ENCODE results near the gene CCDC33.

CCDC33 gene

DNA sequence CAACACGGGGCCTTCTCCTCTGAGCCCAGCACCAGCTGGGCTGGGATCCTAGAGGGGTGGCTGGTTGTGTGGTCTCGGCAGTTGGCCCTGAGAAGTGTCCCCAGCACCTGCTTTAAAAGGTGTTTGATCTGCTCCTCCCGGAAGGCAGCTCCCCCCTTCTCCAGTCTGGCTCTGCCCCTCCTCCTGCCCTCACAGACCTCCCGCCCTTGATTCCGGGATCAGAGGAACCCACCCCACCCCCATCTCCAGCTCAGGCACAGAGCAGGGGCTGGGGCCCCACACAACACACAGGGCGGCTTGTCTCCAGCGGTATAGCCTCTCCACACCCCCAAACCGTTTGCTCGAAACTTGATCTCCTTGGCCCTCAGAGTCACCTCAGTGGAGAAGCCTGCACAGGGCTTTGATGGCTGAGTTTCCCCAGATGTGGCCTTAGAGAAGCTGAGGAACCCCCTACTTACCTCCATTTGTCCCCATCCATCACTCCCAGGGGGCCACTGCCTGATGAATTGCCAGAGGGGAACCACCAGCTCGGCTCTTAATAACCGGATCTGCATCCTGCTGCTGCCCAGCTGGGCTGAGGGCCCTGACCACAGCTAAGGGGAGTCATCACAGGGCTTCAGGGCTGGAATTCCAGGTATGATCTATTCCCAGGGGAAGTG, 27.1 kb upstream of the CCDC33 start:
- no peak for DNase-seq (ENCODE audit: low read depth)

DNA sequence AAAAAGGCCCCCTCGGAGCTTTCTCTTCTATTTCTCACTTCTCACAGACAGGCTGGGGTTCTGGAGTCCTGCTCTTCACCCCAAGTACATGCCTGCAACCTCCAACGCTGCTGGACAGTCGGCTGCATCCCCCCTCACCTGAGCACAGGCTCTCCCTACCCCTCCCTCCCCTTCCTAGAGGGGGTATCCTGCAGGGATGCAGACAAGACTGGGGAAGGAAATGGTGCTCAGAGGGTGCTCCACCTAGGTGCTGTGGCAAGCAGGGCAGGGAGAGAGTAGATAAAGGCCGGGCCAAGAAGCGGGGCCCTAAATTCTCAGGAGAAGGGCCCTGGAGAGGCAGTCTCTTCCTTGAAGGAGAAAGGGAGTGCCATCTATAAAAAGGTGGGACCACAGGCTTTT, 26.6 kb upstream of the CCDC33 start:
- no peak for DNase-seq (ENCODE audit: low read depth)

- no peak for DNase-seq (ENCODE audit: low read depth)
Measured at GRCh38 chr15:74209997-74210671, 26.0 kb upstream of the CCDC33 start.

DNA sequence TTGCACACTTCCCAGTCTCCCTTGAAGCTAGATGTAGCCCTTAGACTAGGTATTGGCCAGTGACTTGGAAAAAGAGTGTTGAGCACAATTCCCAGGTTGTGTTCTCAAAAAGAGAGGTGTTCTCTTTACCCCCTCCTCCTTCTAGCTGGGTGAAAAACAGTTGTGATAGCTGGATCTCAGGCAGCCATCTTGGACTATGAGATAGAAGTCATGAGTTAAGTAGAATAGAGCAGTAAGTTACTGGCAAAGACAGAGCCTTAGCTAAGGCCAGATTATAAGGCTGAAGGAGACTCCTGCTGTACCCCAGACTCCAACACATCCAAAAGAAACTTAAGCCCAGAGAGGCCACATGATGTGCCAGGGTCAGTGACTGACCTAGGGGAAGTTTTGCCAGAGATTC, 25.4 kb upstream of the CCDC33 start:
- DNase-seq (ENCODE audit: low read depth), result no peak

- no peak for DNase-seq (ENCODE audit: low read depth)
Measured at GRCh38 chr15:74211656-74212055, 24.5 kb upstream of the CCDC33 start.

GRCh38 chr15:74212494-74212893, 23.6 kb upstream of the CCDC33 start:
- no peak for DNase-seq (ENCODE audit: low read depth)

- no peak for DNase-seq (ENCODE audit: low read depth)
Measured at GRCh38 chr15:74213858-74214284, 22.3 kb upstream of the CCDC33 start.

DNA sequence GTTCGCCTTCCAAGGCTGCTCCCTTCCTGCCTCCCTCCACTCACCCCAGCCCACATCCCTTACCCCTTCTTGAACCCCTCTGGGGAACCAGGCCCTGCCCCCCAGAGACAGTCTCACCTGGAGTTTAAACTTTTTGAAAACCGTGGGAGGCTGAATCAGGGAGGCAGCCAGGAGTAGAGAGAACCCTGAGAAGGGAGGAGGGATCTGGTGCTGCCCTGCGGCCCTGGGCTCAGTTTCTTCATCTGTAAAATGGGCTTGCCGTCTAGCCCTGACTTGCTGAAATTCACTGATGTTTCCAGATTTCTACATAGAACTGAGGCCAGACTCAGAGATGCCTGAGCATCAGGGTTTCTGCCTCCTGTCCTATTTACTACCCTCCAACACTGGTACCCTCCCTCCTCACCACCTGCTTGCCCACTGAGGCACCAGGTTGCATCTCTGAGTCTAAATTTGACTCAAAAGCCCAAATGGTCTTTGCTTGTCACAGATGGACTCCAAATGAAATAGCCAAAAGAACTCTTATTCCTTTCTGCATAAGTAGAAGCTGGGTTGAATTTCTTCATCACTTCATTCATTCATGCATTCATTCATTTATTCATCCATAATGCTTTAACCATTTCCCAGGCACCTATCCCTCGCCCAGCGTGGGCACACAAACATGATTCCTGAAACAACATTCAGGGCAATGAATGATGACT, 21.7 kb upstream of the CCDC33 start:
- DNase-seq (ENCODE audit: low read depth), result no peak

DNA sequence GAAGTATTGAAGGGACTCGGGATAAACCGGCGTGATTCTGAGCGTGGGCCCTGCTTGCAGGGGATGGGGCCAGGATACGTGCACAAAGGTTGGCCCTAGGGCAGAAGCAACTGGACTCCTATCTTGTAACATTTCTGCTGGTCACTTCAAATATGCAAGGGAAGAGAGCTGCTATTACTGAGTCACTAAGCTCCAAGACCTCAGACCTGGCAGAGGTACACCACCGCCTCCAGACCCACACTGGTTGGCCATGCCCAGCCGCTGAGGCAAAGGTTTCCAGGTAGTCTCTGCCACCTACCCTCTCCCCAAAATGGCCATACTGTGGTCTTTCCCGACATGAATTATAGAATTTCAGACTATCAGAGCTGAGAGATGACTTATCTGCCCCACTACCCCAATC, 20.2 kb upstream of the CCDC33 start:
- no peak for DNase-seq (ENCODE audit: low read depth)

- no peak for DNase-seq (ENCODE audit: low read depth)
Measured at GRCh38 chr15:74216949-74217348, 19.2 kb upstream of the CCDC33 start.

DNA sequence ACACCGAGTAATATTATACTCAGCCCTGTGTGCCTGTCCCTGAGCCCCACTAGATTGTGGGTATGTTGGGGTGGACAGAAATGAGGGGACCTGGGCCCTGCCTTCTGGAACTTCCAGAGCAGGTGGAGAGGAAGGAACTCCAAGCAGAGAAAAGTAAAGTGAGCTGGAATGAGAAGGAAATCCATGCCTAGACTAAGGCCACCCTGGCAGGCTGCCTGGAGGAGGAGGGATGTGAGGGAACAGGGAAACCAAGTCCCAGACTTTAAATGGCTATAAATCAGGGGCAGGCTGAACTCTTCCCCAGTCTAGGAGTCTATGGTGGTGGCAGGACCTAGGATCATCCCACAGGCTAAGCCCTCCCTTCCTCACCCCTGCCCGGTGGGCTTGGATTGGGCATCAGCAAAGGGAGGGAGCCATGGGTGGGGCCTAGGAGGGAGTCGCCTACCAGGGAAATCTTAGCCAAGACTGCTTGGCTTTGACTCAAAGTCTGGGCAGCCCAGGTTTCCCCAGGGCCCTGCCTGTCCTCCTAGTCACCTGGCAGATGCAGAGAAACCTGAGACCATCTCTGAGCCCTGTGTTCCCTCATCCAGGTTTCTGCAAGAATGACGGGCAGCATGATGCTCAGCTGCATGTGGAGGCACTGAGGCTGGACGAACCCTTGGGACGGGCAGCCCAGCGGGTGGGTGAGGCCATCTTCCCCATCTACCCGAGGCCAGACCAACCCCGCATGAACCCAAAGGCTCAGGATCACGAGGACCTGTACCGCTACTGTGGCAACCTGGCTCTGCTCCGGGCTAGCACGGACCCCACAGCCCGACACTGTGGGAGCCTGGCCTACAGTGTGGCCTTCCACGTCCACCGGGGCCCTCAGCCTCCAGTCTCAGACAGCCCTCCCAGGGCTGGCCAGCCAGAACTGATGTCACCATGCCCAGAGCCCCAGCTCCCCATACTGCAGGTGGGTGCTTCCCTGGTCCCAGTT, 17.9 kb upstream of the CCDC33 start:
- no peak for DNase-seq (ENCODE audit: low read depth)

DNA sequence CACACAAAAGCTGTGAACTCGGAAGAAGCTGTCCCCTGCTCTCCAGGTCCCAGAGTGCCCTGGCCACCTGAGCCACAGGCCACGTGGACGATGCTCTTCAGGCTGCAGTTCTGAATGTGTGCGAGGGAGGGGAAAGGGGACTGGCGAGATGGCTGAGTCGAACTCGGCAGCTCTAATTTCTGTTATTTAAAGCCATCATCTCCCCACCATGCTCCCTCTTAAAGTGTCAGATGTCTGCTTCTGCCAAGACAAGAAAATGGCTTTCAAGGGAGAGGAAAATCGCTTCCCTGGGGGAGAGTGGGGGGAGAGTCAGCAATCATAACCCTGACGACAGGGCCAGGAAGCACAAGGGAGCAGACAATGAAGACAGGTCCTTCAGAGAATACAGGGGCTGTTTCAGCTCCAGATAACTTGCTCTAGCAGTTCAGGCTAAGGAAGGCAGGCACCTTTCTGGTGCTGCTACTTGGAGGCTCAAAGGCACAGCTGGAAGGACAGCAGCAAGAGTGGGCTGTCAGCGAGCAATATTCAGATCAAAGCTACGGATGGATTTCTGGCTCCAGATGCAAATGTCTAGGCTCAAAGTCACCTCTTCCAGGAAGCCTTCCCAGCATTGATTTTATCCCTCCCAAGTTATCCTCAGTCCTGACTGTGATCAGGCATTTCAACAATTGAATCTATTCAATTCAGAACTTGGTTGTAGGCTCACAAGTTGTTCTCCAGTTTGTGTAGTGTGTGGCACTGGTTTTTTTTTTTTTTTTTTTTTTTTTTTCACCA, 15.5 kb upstream of the CCDC33 start:
- no peak for DNase-seq (ENCODE audit: low read depth)

DNA sequence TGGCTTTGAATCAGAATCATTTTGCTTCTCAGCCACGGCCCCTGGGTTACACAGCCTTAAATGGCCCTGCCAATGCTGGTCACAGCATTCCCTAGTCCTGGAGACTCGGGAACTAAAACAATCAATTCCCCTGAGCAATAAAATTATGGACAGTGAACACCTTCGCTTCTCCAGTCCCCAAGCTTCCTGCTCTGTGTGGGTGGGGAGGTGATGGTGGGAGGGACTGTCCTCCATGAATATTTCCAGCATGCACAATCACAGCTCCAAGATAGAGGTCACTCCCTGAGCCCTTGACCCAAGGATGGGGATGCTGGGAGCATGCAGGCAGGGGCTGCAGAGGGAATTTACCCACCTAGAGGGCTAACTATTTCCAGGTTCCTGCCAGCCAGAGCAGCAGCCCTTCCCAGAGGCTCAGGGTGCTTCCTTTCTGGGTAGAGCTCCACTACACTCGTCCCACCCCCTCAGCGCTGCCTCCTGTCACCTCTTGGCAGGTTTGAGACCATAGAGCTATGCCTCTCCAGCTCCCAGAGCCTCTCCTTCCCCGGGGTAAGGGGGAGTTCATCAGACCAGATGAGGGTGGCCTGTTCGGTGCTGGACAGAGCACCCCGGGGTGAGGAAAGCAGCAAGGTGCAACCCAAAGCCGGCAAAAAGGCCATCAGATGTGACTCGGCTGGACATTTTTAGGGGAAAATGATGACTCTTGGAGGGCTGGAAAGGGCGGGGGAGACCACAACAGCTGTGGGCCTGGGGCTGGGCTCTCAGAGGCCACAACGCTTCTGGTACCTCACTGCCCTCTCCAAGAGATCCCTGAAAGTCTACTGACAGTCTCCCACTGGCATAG, 14.5 kb upstream of the CCDC33 start:
- DNase-seq (ENCODE audit: low read depth), result no peak

- DNase-seq (ENCODE audit: low read depth), result no peak
Measured at GRCh38 chr15:74222240-74223119, 13.6 kb upstream of the CCDC33 start.

GRCh38 chr15:74225928-74226327, 10.2 kb upstream of the CCDC33 start:
- no peak for DNase-seq (ENCODE audit: low read depth)

- no peak for DNase-seq (ENCODE audit: low read depth)
Measured at GRCh38 chr15:74226761-74227540, 9.2 kb upstream of the CCDC33 start.

- no peak for DNase-seq (ENCODE audit: low read depth)
Measured at GRCh38 chr15:74227968-74228722, 8.0 kb upstream of the CCDC33 start.

GRCh38 chr15:74228723-74229081, 7.4 kb upstream of the CCDC33 start:
- no peak for DNase-seq (ENCODE audit: low read depth)

Measured in stimulated activated CD4-positive, alpha-beta T cell treated with anti-CD3 and anti-CD28 coated beads, Interleukin-2, amount 100 ng/mL, for 4 hours (primary cell).